HG02973 (cell line): ENCODE results near the gene HEATR5B.
A peak's percentile ranks its signal among the peaks of the same experiment; 100 is the strongest.

ENCODE experiments used
- ATAC-seq: cut with Tn5 transposase; IDR thresholded peaks from one replicate; pipeline ENCODE4 v1.9.1; 2021; ENCODE audit warnings: moderate library complexity; ENCODE audit not compliant: unreplicated experiment

The HEATR5B gene

GRCh38 chr2:37083873-37084794 lies at the start of gene HEATR5B, which contains the start of gene GPATCH11:
Gene HEATR5B, minus strand, starts transcription at chr2:37084372. Its CDS starts 958 bp downstream, at chr2:37083414.
Gene GPATCH11, plus strand, starts transcription at chr2:37084518. Its CDS starts 3,864 bp downstream, at chr2:37088382.
- peak; percentile 74 for ATAC-seq

DNA sequence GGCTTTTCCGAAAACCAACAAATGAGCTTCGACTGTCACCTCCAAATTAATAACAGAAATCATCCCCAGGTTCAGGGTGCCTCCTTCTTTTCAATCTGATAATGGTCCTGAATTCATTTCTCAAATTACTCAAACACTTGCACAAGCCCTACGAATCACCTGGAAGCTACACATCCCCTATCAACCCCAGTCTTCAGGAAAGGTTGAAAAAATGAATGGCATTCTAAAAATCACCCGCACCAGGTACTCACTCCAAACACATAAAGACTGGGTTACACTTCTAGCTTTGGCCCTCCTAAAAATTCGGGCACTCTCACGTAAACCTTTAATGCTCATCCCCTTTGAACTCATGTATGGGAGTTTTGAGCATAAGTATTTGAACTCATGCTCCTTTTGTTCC lies 48.7 kb upstream of the HEATR5B start:
- no peak for ATAC-seq

DNA sequence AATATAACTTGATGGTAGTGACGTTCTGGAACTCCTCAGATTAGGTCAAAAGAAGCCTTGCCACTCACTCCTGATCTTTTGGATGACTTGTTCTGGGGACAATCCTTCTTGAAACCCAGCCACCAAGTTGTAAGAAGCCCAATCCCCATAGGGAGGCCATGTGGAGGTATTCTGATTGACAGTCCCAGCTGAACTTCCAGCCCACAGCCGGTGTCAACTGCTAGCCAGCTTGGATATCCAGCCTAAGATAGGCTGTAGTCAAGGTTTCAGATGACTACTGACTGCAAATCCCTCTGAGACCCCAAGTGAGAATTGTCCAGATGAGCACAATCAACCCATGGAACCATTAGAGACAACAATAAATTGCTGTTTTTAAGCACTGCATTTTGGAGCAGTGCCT lies 41.2 kb upstream of the HEATR5B start:
- ATAC-seq, result no peak

DNA sequence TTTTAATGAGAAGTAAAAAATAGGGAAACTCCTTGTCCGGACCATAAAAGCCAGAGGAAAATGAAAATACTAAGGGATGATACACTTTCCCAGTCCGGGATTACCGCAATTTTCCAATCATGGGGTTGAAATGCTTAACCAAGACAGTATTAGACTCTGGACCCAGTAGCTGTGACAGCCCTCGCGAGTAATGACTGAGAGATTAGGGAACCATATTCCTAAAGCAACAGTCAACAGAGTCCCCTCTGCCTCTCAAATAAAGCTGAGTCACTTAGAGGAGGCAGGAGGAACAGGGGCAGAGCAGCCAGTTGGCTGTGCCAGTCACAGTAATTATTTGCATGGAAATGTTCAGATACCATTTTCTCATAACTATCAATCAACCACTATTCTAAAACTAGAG lies 35.0 kb upstream of the HEATR5B start:
- ATAC-seq, result no peak

GRCh38 chr2:37117566-37117965 lies 33.4 kb upstream of the HEATR5B start:
- ATAC-seq, result no peak

DNA sequence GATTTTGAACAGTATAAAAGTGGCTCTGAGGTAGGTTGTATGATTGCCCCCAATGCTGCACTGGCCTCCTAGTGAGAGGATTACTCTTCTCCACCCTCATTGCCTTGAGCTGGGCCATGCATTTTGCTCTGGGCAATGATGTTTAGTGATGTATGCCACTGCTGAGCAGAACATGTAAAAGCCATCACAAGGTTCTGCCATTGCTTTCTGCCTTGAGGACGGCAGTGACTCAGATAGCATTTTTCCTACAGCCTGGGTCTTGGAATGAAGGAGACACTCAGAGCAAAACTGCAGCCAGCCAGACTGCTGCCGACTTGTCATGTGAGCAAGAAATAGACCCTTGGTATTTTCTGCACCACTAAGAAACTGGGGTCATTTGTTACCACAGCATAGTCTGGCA lies 27.8 kb upstream of the HEATR5B start:
- ATAC-seq, result no peak

- ATAC-seq, result no peak
These were observed 26.4 kb upstream of the HEATR5B start for GRCh38 chr2:37110306-37111212.

- ATAC-seq, result no peak
These were observed 25.4 kb upstream of the HEATR5B start for GRCh38 chr2:37109523-37109922.

DNA sequence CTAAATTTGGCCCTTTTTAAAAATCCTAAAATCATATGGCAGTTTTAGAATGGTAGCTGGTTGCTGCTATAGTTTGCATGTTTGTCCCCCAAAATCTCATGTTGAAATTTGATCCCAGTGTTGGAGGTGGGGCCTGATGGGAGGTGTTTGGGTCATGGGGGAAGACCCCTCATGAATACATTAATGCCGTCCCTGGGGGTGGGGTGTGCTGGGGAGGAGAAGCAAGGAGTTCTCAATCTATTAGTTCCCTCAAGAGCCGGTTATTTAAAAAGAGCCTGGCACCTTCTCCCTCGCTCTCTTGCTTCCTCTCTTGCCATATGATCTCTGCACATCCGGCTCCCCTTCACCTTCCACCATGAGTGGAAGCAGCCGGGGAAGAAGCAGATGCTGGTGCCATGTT lies 21.0 kb upstream of the HEATR5B start:
- no peak for ATAC-seq

DNA sequence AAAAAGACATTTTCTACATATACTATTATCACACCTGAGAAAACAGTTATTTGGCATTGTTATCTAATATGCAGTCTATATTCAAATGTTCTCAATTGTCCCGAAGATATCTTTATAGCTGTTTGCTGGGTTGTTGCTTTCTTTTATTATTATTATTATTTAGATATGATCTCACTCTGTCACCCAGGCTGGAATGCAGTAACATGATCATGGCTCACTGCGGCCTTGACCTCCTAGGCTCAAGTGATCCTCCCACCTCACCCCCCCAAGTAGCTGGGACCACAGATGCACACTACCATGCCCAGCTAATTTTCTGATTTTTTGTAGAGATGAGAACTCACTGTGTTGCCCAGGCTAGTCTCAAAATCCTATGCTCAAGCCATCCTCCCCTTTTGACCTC lies 20.0 kb upstream of the HEATR5B start:
- no peak for ATAC-seq

DNA sequence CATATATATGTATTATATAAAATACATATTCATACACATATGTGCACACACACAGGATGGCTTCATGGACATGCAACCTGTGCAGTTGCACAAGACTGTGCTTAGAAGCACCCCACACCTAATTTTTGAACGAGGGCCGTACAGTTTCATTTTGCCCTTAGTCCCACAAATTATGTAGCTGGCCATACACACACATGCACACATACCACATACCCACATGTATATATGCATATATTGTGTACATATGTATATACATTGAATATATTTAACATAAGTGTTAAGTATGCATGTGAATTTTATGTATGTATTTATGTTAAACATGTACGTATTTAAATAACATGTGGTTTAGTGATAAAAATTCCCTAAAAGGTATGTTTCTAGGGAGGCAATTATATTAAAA lies 18.4 kb upstream of the HEATR5B start:
- no peak for ATAC-seq

DNA sequence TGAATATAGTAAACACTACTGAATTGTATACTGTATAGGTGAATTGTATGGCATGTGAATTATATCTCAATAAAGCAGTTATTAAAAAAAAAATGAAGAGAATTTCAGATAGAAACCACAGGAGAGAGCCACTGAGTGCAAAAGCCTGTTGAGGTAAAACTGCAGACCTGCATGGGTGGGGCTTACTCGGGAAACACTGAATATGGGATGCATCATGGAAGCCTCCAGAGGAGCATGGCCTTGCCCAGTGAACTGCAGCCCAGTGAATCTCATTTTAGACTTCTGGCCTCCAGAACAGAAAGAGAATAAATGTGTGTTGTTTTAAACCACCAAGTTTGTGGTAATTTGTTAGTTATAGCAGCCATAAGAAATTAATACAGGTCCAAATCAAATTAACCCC lies 15.9 kb upstream of the HEATR5B start:
- no peak for ATAC-seq

DNA sequence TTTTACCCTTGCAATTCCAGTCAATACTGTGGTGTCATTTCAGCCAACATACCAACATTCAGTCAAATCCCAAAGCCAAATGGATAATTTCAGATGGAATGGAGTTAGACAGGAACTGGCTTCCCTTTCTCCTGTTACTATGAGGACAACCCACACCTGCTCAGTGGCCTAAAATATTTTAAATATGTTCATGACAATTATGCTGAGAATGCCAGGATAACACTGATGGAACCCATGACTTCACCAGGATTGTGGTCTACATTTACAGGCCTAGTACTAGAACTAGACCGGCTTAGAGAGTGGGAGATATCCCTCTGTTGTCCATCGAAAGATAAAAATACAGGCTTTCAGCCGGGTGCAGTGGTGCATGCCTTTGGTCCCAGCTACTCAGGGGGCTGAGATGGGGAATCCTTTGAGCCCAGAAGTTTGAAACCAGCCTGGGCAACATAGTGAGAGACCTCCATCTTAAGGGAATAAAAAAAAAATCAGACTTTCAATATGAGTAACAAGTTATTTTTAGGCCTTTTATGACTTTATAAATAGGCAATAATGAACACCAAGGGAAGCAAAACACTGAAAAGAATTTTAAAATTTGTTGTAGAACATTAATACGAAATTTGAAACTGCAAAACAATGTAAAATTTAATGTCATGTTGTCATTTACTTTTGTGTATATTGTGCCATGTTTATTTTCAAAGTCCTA lies 14.4 kb upstream of the HEATR5B start:
- no peak for ATAC-seq

- no peak for ATAC-seq
These were observed 12.4 kb upstream of the HEATR5B start for GRCh38 chr2:37096568-37096967.

GRCh38 chr2:37091873-37092272 lies 7.7 kb upstream of the HEATR5B start:
- peak; percentile 48 for ATAC-seq

- ATAC-seq, result peak; percentile 85
These were observed 5.9 kb upstream of the HEATR5B start for GRCh38 chr2:37090019-37090477.

GRCh38 chr2:37085731-37086147 lies 1.6 kb upstream of the HEATR5B start:
- ATAC-seq, result no peak

- ATAC-seq, result no peak
These were observed 625 bp upstream of the HEATR5B start for GRCh38 chr2:37084797-37085196.

DNA sequence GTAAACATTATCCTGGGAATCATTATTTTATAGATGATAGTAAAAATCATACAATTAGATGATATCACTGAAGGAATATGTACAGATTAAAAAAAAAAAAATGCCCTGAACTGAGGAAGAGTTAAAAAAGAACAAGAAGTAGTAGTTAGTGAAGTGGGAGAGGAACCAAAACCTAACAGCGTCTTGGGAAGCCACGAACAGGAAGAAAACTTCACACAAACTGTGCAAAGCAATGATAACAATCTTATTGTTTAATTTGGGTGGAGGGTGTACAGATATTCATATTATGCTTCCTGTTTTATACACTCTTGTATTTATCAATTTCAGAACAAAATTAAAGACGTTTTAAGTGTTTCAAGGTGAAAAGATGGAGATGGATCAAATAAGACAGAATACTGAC lies 3.5 kb downstream of the HEATR5B start:
- no peak for ATAC-seq

DNA sequence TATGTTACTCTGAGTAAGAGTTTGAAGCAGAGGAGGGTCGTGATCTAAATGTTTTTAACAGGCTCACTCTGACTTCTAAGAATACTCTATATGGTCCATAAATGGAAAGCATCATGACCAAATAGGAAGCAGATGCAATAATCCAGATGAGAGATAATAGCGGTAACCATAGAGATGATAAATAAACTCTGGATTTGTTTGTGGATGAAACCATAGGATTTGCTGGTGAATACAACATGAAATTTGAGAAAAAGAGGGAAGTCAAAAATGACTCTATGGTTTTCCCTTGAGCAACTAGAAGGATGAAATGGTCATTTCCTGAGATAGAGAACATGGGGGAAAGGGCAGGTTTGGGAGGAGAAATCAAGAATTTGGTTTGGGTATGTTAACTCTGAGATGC lies 3.9 kb downstream of the HEATR5B start:
- ATAC-seq, result no peak

- ATAC-seq, result no peak
These were observed 13.2 kb downstream of the HEATR5B start for GRCh38 chr2:37070931-37071330.
